ENCODE results near the gene OPRPN. TPM values are rescaled to one million over a fixed set of nuclear protein-coding genes. Genes with fewer than 3 reads are reported as not detected.

OPRPN gene
- total RNA-seq, 1 experiment from 2014 or later: not detected

DNA sequence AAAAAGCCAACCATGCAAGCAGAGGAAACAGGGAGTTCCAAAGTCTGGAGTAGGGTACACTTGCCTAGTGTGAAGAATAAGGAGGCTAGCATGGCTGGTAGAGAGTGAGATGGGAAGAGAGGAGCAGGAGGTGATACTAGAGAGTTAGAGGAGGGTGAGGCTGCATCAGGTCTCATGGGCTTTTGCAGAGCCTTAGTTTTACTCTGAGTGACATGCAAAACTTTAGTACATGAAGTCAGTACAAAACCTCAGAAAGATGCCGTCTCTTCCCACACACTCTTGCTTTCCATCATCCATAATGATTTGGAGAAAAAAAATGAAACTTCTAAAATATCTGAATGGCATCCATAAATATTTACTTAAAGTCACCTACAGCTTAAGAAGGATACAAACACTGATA is 5.0 kb downstream of the OPRPN start:
- Mint-ChIP-seq H3K27me3 (ENCODE audit: low read depth) (no peaks in the 10 kb centered on the region), H3K9me3 (no peaks in the 10 kb centered on the region), H3K4me3 (no peak overlapping the region), H3K4me1 (no peaks in the 10 kb centered on the region), H3K36me3 (no peaks in the 10 kb centered on the region), H3K27ac (no peak overlapping the region)
- TF ChIP-seq MXD4 (CRISPR knock-in tag; IDR thresholded peaks at IDR 0.05; ENCODE audit: borderline replicate concordance): no peak
- no peak for TF ChIP-seq NR1H2 (CRISPR knock-in tag; IDR thresholded peaks at IDR 0.05)
- TF ChIP-seq, protein P1, sequence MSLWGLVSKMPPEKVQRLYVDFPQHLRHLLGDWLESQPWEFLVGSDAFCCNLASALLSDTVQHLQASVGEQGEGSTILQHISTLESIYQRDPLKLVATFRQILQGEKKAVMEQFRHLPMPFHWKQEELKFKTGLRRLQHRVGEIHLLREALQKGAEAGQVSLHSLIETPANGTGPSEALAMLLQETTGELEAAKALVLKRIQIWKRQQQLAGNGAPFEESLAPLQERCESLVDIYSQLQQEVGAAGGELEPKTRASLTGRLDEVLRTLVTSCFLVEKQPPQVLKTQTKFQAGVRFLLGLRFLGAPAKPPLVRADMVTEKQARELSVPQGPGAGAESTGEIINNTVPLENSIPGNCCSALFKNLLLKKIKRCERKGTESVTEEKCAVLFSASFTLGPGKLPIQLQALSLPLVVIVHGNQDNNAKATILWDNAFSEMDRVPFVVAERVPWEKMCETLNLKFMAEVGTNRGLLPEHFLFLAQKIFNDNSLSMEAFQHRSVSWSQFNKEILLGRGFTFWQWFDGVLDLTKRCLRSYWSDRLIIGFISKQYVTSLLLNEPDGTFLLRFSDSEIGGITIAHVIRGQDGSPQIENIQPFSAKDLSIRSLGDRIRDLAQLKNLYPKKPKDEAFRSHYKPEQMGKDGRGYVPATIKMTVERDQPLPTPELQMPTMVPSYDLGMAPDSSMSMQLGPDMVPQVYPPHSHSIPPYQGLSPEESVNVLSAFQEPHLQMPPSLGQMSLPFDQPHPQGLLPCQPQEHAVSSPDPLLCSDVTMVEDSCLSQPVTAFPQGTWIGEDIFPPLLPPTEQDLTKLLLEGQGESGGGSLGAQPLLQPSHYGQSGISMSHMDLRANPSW (CRISPR knock-in tag; conservative IDR thresholded peaks at IDR 0.05; ENCODE audit: low read depth): no peak
- no peak for TF ChIP-seq EMX1 (CRISPR knock-in tag; IDR thresholded peaks at IDR 0.05)
- ATAC-seq (no peak), DNase-seq (ENCODE audit: low spot score) (no peak)
- ChIA-PET POLR2A (no interaction called here), CTCF (no interaction called here)

DNA sequence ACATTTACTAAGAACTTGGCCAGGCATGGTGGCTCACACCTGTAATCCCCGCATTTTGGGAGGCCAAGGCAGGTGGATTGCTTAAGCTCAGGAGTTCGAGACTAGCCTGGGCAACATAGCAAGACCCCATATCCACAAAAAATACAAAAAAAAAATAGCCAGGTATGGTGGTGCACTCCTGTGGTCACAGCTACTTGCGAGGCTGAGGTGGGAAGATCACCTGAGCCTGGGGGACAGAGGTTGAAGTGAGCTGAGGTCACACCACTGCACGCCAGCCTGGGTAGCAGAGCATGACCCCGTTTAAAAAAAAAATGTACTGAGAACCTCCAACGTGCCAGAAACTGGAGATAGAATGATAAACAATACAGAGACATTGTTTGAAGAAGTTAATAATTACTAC is 8.0 kb downstream of the OPRPN start:
- TF ChIP-seq ZNF121 (CRISPR knock-in tag; IDR thresholded peaks at IDR 0.05) (peak; percentile 9; the same call in 1 of the 2 replicates), SOX15 (CRISPR knock-in tag; IDR thresholded peaks at IDR 0.05) (no peak)
- Mint-ChIP-seq H3K4me3 (no peak overlapping the region), H3K27ac (no peak overlapping the region), H3K9me3 (peaks cover 3% of the 10 kb centered on the region; the same call in 1 of the 2 replicates), H3K27me3 (ENCODE audit: low read depth) (no peaks in the 10 kb centered on the region), H3K4me1 (no peaks in the 10 kb centered on the region), H3K36me3 (no peaks in the 10 kb centered on the region)
- ChIA-PET POLR2A (no interaction called here), CTCF (no interaction called here)
- ATAC-seq: no peak
- no peak for DNase-seq (ENCODE audit: low spot score)

DNA sequence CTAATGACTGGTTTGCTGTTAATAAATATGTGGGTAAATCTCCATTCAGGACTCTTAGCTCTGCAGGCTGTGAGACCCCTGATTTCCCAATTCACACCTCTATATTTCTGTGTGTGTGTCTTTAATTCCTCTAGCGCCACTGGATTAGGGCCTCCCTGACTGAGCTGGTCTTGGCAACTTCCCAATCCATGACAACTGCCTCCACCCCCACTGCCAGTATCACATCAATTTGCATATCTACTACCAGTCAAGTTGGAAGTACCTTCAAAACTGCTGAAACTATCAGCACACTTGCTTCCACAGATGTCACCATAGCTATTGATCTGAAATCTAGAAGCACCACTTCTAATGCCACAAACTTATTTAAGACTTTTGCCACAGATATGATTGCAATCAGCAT is 27.6 kb downstream of the OPRPN start:
- H3K4me1 Mint-ChIP-seq: 0 out of 2 replicates have a peak, but pooled peaks cover 2% of the 10 kb centered on the region
- H3K4me3 Mint-ChIP-seq: no peak overlapping the region
- CTCF ChIA-PET: no interaction called here
- H3K27ac Mint-ChIP-seq: no peak overlapping the region
- DNase-seq (ENCODE audit: low spot score): no peak
- ATAC-seq: no peak
- peaks cover 5% of the 10 kb centered on the region; the same call in 1 of the 2 replicates for H3K27me3 Mint-ChIP-seq (ENCODE audit: low read depth)
- POLR2A ChIA-PET: no interaction called here
- peaks cover 41% of the 10 kb centered on the region for H3K9me3 Mint-ChIP-seq
- H3K36me3 Mint-ChIP-seq: peaks cover 23% of the 10 kb centered on the region
- TF ChIP-seq MYBL2 (CRISPR knock-in tag; IDR thresholded peaks at IDR 0.05) (no peak), NR3C1 (CRISPR knock-in tag; conservative IDR thresholded peaks at IDR 0.05; ENCODE audit: low read depth) (no peak), CREM (CRISPR knock-in tag; IDR thresholded peaks at IDR 0.05) (no peak), HMGA2 (CRISPR knock-in tag; IDR thresholded peaks at IDR 0.05) (no peak), JAZF1 (CRISPR knock-in tag; IDR thresholded peaks at IDR 0.05) (no peak), SMAD3 (CRISPR knock-in tag; IDR thresholded peaks at IDR 0.05; ENCODE audit: borderline replicate concordance) (no peak), NR1H2 (CRISPR knock-in tag; IDR thresholded peaks at IDR 0.05) (no peak), FOXK1 (CRISPR knock-in tag; IDR thresholded peaks at IDR 0.05) (no peak), ESRRA (CRISPR knock-in tag; IDR thresholded peaks at IDR 0.05; ENCODE audit: borderline replicate concordance) (no peak), ZNF263 (CRISPR knock-in tag; IDR thresholded peaks at IDR 0.05; ENCODE audit: low read depth) (no peak), ZNF232 (CRISPR knock-in tag; IDR thresholded peaks at IDR 0.05) (no peak)
- TF ChIP-seq, protein P2, sequence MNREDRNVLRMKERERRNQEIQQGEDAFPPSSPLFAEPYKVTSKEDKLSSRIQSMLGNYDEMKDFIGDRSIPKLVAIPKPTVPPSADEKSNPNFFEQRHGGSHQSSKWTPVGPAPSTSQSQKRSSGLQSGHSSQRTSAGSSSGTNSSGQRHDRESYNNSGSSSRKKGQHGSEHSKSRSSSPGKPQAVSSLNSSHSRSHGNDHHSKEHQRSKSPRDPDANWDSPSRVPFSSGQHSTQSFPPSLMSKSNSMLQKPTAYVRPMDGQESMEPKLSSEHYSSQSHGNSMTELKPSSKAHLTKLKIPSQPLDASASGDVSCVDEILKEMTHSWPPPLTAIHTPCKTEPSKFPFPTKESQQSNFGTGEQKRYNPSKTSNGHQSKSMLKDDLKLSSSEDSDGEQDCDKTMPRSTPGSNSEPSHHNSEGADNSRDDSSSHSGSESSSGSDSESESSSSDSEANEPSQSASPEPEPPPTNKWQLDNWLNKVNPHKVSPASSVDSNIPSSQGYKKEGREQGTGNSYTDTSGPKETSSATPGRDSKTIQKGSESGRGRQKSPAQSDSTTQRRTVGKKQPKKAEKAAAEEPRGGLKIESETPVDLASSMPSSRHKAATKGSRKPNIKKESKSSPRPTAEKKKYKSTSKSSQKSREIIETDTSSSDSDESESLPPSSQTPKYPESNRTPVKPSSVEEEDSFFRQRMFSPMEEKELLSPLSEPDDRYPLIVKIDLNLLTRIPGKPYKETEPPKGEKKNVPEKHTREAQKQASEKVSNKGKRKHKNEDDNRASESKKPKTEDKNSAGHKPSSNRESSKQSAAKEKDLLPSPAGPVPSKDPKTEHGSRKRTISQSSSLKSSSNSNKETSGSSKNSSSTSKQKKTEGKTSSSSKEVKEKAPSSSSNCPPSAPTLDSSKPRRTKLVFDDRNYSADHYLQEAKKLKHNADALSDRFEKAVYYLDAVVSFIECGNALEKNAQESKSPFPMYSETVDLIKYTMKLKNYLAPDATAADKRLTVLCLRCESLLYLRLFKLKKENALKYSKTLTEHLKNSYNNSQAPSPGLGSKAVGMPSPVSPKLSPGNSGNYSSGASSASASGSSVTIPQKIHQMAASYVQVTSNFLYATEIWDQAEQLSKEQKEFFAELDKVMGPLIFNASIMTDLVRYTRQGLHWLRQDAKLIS (CRISPR knock-in tag; IDR thresholded peaks at IDR 0.05; ENCODE audit: borderline replicate concordance): no peak
- TF ChIP-seq, protein P3, sequence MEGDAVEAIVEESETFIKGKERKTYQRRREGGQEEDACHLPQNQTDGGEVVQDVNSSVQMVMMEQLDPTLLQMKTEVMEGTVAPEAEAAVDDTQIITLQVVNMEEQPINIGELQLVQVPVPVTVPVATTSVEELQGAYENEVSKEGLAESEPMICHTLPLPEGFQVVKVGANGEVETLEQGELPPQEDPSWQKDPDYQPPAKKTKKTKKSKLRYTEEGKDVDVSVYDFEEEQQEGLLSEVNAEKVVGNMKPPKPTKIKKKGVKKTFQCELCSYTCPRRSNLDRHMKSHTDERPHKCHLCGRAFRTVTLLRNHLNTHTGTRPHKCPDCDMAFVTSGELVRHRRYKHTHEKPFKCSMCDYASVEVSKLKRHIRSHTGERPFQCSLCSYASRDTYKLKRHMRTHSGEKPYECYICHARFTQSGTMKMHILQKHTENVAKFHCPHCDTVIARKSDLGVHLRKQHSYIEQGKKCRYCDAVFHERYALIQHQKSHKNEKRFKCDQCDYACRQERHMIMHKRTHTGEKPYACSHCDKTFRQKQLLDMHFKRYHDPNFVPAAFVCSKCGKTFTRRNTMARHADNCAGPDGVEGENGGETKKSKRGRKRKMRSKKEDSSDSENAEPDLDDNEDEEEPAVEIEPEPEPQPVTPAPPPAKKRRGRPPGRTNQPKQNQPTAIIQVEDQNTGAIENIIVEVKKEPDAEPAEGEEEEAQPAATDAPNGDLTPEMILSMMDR (IDR thresholded peaks at IDR 0.05): no peak
- TF ChIP-seq, protein P4, sequence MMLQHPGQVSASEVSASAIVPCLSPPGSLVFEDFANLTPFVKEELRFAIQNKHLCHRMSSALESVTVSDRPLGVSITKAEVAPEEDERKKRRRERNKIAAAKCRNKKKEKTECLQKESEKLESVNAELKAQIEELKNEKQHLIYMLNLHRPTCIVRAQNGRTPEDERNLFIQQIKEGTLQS (CRISPR knock-in tag; conservative IDR thresholded peaks at IDR 0.05): no peak
- TF ChIP-seq, protein P5, sequence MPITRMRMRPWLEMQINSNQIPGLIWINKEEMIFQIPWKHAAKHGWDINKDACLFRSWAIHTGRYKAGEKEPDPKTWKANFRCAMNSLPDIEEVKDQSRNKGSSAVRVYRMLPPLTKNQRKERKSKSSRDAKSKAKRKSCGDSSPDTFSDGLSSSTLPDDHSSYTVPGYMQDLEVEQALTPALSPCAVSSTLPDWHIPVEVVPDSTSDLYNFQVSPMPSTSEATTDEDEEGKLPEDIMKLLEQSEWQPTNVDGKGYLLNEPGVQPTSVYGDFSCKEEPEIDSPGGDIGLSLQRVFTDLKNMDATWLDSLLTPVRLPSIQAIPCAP (CRISPR knock-in tag; IDR thresholded peaks at IDR 0.05): no peak
- TF ChIP-seq, protein P6, sequence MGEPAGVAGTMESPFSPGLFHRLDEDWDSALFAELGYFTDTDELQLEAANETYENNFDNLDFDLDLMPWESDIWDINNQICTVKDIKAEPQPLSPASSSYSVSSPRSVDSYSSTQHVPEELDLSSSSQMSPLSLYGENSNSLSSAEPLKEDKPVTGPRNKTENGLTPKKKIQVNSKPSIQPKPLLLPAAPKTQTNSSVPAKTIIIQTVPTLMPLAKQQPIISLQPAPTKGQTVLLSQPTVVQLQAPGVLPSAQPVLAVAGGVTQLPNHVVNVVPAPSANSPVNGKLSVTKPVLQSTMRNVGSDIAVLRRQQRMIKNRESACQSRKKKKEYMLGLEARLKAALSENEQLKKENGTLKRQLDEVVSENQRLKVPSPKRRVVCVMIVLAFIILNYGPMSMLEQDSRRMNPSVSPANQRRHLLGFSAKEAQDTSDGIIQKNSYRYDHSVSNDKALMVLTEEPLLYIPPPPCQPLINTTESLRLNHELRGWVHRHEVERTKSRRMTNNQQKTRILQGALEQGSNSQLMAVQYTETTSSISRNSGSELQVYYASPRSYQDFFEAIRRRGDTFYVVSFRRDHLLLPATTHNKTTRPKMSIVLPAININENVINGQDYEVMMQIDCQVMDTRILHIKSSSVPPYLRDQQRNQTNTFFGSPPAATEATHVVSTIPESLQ (CRISPR knock-in tag; IDR thresholded peaks at IDR 0.05): no peak
